GM19468 (cell line): Measurements from ENCODE around the gene PCDHGB5.
"Not testable (repeated sequence)": the region's sequence is repeated elsewhere in the genome, so short reads cannot be mapped to it uniquely, and the experiment has no call there.

ENCODE experiments used
- ATAC-seq: cut with Tn5 transposase; IDR thresholded peaks from one replicate; pipeline ENCODE4 v1.9.1; 2021; ENCODE audit warnings: mild to moderate bottlenecking, moderate library complexity, moderate number of reproducible peaks; ENCODE audit not compliant: unreplicated experiment; ENCODE audit errors: extremely low read depth

The PCDHGB5 gene

DNA sequence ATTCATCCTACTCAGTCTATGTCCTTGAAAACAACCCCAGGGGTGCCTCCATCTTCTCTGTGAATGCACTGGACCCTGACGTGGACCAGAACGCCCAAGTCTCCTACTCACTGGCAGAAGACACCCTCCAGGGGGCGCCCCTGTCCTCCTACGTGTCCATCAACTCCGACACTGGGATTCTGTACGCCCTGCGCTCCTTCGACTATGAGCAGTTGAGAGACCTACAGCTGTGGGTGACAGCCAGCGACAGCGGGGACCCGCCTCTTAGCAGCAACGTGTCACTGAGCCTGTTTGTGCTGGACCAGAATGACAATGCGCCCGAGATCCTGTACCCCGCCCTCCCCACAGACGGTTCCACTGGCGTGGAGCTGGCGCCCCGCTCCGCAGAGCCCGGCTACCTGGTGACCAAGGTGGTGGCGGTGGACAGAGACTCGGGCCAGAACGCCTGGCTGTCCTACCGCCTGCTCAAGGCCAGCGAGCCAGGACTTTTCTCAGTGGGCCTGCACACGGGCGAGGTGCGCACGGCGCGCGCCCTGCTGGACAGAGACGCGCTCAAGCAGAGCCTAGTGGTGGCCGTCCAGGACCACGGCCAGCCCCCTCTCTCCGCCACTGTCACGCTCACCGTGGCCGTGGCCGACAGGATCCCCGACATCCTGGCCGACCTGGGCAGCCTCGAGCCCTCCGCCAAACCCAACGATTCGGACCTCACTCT, 22.1 kb upstream of the PCDHGB5 start:
- ATAC-seq = not testable (repeated sequence)

DNA sequence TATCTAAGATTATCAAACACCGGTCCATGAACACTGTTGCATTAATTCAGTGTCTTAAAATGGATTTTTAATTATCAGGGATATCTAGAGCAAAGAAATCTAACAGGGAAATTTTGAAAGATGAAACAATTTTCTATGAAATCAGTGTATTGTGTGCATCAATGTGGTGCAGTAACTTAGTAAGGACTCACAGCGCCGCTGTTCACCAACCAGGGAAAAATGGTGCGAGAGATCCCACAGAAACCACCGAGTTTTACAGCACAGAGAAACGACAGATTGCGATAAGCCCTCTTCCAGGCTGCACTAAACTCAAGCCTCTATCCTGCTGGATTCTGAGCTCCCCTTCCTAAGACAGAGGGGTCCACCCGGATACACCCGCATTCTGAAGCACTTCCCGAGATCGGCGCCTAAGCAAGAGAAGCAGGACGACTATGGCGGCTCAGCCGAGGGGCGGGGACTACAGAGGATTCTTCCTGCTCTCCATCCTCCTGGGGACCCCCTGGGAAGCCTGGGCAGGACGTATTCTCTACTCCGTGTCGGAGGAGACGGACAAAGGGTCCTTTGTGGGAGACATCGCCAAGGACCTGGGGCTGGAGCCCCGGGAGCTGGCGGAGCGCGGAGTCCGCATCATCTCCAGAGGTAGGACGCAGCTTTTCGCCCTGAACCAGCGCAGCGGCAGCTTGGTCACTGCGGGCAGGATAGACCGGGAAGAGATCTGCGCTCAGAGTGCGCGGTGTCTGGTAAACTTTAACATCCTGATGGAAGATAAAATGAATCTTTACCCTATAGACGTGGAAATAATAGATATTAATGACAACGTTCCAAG, 15.1 kb upstream of the PCDHGB5 start, which contains the start of gene PCDHGA7:
TSS of gene PCDHGA7 (plus strand) at position 274 of the 826 bp plus-strand sequence. CDS start at position 432, 158 bp downstream.
- ATAC-seq = no peak

DNA sequence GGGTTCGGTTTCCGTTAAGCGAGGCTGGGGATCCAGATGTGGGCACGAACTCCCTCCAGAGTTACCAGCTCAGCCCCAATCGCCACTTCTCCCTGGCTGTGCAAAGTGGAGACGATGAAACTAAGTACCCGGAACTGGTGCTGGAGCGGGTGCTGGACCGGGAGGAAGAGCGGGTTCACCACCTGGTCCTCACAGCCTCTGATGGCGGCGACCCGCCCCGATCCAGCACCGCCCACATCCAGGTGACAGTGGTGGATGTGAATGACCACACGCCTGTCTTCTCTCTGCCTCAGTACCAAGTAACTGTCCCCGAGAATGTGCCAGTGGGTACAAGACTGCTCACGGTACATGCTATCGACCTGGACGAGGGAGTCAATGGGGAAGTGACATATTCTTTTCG, 14.4 kb upstream of the PCDHGB5 start:
- ATAC-seq = no peak

DNA sequence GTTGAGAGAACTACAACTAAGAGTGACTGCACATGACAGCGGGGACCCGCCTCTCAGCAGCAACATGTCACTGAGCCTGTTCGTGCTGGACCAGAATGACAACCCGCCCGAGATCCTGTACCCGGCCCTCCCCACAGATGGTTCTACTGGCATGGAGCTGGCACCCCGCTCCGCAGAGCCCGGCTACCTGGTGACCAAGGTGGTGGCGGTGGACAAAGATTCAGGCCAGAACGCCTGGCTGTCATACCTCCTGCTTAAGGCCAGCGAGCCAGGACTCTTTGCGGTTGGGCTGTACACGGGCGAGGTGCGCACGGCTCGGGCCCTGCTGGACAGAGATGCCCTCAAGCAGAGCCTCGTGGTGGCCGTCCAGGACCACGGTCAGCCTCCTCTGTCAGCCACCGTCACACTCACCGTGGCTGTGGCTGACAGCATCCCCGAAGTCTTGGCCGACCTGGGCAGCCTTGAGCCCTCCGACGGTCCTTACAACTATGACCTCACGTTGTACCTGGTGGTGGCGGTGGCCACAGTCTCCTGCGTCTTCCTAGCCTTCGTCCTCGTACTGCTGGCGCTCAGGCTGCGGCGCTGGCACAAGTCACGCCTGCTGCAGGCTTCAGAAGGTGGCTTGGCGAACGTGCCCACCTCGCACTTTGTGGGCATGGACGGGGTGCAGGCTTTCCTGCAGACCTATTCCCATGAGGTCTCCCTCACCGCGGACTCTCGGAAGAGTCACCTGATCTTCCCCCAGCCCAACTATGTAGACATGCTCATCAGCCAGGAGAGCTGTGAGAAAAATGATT, 13.1 kb upstream of the PCDHGB5 start:
- ATAC-seq = no peak

- peak; percentile 76 for ATAC-seq
These were observed 10.0 kb upstream of the PCDHGB5 start, which contains the start of gene PCDHGB4 for GRCh38 chr5:141387557-141388311. TSS of gene PCDHGB4 (plus strand) at chr5:141387698. CDS start at chr5:141387885, 187 bp downstream.

DNA sequence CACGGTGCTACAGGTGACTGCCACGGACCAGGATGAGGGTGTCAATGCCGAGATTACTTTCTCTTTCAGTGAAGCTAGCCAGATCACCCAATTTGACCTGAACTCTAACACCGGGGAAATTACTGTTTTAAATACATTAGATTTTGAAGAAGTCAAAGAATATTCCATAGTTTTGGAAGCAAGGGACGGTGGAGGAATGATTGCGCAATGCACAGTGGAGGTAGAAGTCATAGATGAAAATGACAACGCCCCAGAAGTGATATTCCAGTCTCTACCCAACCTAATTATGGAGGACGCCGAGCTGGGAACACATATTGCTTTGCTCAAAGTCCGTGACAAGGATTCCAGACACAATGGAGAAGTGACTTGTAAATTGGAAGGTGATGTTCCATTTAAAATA, 9.1 kb upstream of the PCDHGB5 start:
- no peak for ATAC-seq

- no peak for ATAC-seq
These were observed 8.3 kb upstream of the PCDHGB5 start for GRCh38 chr5:141389153-141390042.

- no peak for ATAC-seq
These were observed 5.1 kb upstream of the PCDHGB5 start, which contains the start of gene PCDHGA8 for GRCh38 chr5:141392429-141393198. TSS of gene PCDHGA8 (plus strand) at chr5:141392633. CDS start at chr5:141392814, 181 bp downstream.

GRCh38 chr5:141393267-141393666, 4.5 kb upstream of the PCDHGB5 start:
- no peak for ATAC-seq

DNA sequence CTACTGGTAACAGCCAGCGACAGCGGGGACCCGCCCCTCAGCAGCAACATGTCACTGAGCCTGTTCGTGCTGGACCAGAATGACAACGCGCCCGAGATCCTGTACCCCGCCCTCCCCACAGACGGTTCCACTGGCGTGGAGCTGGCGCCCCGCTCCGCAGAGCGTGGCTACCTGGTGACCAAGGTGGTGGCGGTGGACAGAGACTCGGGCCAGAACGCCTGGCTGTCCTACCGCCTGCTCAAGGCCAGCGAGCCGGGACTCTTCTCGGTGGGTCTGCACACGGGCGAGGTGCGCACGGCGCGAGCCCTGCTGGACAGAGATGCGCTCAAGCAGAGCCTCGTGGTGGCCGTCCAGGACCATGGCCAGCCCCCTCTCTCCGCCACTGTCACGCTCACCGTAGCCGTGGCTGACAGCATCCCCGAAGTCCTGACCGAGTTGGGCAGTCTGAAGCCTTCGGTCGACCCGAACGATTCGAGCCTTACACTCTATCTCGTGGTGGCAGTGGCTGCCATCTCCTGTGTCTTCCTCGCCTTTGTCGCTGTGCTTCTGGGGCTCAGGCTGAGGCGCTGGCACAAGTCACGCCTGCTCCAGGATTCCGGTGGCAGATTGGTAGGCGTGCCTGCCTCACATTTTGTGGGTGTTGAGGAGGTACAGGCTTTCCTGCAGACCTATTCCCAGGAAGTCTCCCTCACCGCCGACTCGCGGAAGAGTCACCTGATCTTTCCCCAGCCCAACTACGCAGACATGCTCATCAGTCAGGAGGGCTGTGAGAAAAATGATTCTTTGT, 3.2 kb upstream of the PCDHGB5 start:
- ATAC-seq = not testable (repeated sequence)

GRCh38 chr5:141398608-141399007, 861 bp downstream of the PCDHGB5 start:
- ATAC-seq = no peak

DNA sequence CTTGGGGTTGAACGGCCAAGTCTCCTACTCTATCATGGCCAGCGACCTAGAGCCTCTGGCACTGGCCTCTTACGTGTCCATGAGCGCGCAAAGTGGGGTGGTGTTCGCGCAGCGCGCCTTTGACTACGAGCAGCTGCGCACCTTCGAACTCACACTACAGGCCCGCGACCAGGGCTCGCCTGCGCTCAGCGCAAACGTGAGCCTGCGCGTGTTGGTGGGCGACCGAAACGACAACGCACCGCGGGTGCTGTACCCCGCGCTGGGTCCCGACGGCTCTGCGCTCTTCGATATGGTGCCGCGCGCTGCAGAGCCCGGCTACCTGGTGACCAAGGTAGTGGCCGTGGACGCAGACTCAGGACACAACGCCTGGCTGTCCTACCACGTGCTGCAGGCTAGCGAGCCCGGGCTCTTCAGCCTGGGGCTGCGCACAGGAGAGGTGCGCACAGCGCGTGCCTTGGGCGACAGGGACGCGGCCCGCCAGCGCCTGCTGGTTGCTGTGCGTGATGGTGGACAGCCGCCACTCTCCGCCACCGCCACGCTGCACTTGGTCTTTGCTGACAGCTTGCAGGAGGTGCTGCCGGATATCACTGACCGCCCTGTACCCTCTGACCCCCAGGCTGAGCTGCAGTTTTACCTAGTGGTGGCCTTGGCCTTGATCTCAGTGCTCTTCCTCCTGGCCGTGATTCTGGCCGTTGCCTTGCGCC, 2.0 kb downstream of the PCDHGB5 start:
- no peak for ATAC-seq

DNA sequence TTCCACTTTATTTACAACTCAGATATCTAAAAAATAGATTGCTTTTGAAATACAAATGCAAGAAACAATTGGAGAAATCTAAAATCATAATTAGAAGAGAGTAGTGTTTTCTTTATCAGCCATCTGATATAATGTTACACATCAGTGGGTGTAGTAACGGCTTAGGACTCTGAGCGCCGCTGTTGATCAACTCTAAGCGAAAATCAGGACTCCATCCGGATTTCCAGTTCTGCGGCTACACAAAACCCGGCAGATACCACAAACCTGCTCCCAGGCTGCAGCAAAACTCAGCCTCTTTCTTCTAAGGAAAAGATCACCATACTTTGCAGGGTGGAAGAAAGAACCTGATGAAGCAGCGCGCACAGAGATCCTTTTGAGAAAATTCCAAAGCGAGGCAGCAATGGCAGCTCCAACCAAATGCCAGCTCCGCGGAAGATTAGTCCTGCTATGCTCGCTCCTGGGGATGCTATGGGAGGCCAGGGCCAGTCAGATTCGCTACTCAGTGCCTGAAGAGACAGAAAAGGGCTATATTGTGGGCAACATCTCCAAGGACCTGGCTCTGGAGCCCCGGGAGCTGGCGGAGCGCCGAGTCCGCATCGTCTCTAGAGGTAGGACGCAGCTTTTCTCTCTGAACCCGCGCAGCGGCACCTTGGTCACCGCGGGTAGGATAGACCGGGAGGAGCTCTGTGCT, 5.0 kb downstream of the PCDHGB5 start, which contains the start of gene PCDHGA9:
TSS of gene PCDHGA9 (plus strand) at position 226 of the 691 bp plus-strand sequence. CDS start at position 401, 175 bp downstream.
- no peak for ATAC-seq

GRCh38 chr5:141403387-141403786, 5.6 kb downstream of the PCDHGB5 start:
- no peak for ATAC-seq

- not testable (repeated sequence) for ATAC-seq
These were observed 10.2 kb downstream of the PCDHGB5 start, which contains the start of gene PCDHGB6 for GRCh38 chr5:141407790-141408505. TSS of gene PCDHGB6 (plus strand) at chr5:141408021. CDS start at chr5:141408203, 182 bp downstream.
